Liver (tissue), 3 donors: ENCODE measurements around the gene SLC36A4.

Experiments used
- CTCF ChIP-seq: fragments of 150-350 bp; IDR thresholded peaks from 2 replicates; pipeline ENCODE4 v1.5.1; 2017; ENCODE audit warnings: improper control_type of control experiment, low read depth, low read length; ENCODE audit not compliant: missing input control
- EGR1 ChIP-seq, 2 donors: IDR thresholded peaks; 2 replicates each; pipeline ENCODE4 v1.6.1; 2016 to 2018; ENCODE audit warnings: antibody characterized with exemption in 2 of 2, low read depth in 2 of 2
- JUND ChIP-seq, 2 donors: IDR thresholded peaks; 2 replicates each; pipeline ENCODE4 v1.6.1; 2016; ENCODE audit warnings: antibody characterized with exemption in 2 of 2
- MAX ChIP-seq: IDR thresholded peaks from 2 replicates; pipeline ENCODE4 v1.6.1; 2016; ENCODE audit warnings: antibody characterized with exemption
- RAD21 ChIP-seq, 2 donors: IDR thresholded peaks; 2 replicates each; pipeline ENCODE4 v1.6.1; 2016; ENCODE audit warnings: antibody characterized with exemption in 2 of 2, mild to moderate bottlenecking in 2 of 2
- REST ChIP-seq: IDR thresholded peaks from 2 replicates; pipeline ENCODE4 v1.6.1; 2016; ENCODE audit warnings: antibody characterized with exemption, mild to moderate bottlenecking
- RXRA ChIP-seq, 2 donors: IDR thresholded peaks; 2 replicates each; pipeline ENCODE4 v1.6.1; 2017 to 2018; ENCODE audit warnings: antibody characterized with exemption in 2 of 2, mild to moderate bottlenecking in 1 of 2
- TAF1 ChIP-seq: conservative IDR thresholded peaks from 2 replicates; pipeline ENCODE4 v1.6.1; 2016; ENCODE audit warnings: antibody characterized with exemption, mild to moderate bottlenecking
- YY1 ChIP-seq: IDR thresholded peaks from 2 replicates; pipeline ENCODE4 v1.6.1; 2016; ENCODE audit warnings: antibody characterized with exemption, mild to moderate bottlenecking
- donor health status: healthy.
- donor health status: healthy.

GRCh38 chr11:93239966-93240365, 42.2 kb upstream of the SLC36A4 start:
- no peak for TF ChIP-seq JUND (IDR thresholded peaks at IDR 0.05)
- no peak for TF ChIP-seq YY1
- TF ChIP-seq CTCF: no peak
- no peak for TF ChIP-seq TAF1
- TF ChIP-seq RAD21 (IDR thresholded peaks at IDR 0.05): no peak
- no peak for TF ChIP-seq RXRA (IDR thresholded peaks at IDR 0.05)
- TF ChIP-seq EGR1 (IDR thresholded peaks at IDR 0.05; ENCODE audit: low read depth in 2 of 2): no peak
- TF ChIP-seq MAX: no peak
- TF ChIP-seq REST: no peak
